RWPE2 (cell line): ENCODE data around the gene ELL3.
A peak's percentile ranks its signal among the peaks of the same experiment; 100 is the strongest.
"Not testable (repeated sequence)": the region's sequence is repeated elsewhere in the genome, so short reads cannot be mapped to it uniquely, and the experiment has no call there.

Experiments
- ATAC-seq: fragments of 200-7000 bp; cut with Tn5 transposase; 3 replicates; pipeline ENCODE4 v1.9.1; 2021; ENCODE audit warnings: low read depth
- DNase-seq: peaks from one replicate; pipeline ENCODE4 v3.0.0-alpha.2; 2020; ENCODE audit warnings: low spot score
- H3K27ac ChIP-seq: fragments of 450-650 bp; 2 replicates; pipeline ENCODE4 v1.5.1; 2017; ENCODE audit warnings: mild to moderate bottlenecking; ENCODE audit not compliant: poor library complexity, severe bottlenecking
- H3K27me3 ChIP-seq: fragments of 250-450 bp; sonication (Bioruptor Pico); 2 replicates; pipeline ENCODE4 v1.5.1; 2021; ENCODE audit warnings: mild to moderate bottlenecking, moderate library complexity; ENCODE audit not compliant: insufficient read depth, poor library complexity, severe bottlenecking
- H3K36me3 ChIP-seq: fragments of 250-450 bp; sonication (Bioruptor Pico); 2 replicates; pipeline ENCODE4 v1.5.1; 2020; ENCODE audit warnings: low read depth, mild to moderate bottlenecking, moderate library complexity
- H3K4me1 ChIP-seq: fragments of 250-450 bp; sonication (Bioruptor Pico); 2 replicates; pipeline ENCODE4 v1.5.1; 2021; ENCODE audit warnings: mild to moderate bottlenecking, moderate library complexity; ENCODE audit not compliant: insufficient read depth, poor library complexity, severe bottlenecking
- H3K4me3 ChIP-seq: fragments of 250-450 bp; sonication (Bioruptor Pico); 2 replicates; pipeline ENCODE4 v1.5.1; 2021; ENCODE audit warnings: mild to moderate bottlenecking, moderate library complexity; ENCODE audit not compliant: severe bottlenecking
- H3K9me3 ChIP-seq: fragments of 250-450 bp; sonication (Bioruptor Pico); 2 replicates; pipeline ENCODE4 v1.5.1; 2021; ENCODE audit warnings: mild to moderate bottlenecking, moderate library complexity; ENCODE audit not compliant: severe bottlenecking
- TF ChIP-seq, protein P1 (sequence below): fragments of 450-650 bp; IDR thresholded peaks from one replicate; pipeline ENCODE4 v1.5.1; 2017; ENCODE audit warnings: mild to moderate bottlenecking, moderate library complexity; ENCODE audit not compliant: poor library complexity, severe bottlenecking

ELL3 gene

GRCh38 chr15:43762824-43763223 is 13.9 kb downstream of the ELL3 start:
- TF ChIP-seq, protein P1, sequence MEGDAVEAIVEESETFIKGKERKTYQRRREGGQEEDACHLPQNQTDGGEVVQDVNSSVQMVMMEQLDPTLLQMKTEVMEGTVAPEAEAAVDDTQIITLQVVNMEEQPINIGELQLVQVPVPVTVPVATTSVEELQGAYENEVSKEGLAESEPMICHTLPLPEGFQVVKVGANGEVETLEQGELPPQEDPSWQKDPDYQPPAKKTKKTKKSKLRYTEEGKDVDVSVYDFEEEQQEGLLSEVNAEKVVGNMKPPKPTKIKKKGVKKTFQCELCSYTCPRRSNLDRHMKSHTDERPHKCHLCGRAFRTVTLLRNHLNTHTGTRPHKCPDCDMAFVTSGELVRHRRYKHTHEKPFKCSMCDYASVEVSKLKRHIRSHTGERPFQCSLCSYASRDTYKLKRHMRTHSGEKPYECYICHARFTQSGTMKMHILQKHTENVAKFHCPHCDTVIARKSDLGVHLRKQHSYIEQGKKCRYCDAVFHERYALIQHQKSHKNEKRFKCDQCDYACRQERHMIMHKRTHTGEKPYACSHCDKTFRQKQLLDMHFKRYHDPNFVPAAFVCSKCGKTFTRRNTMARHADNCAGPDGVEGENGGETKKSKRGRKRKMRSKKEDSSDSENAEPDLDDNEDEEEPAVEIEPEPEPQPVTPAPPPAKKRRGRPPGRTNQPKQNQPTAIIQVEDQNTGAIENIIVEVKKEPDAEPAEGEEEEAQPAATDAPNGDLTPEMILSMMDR = no peak
- H3K36me3 ChIP-seq = peaks cover 100% of the 10 kb centered on the region

DNA sequence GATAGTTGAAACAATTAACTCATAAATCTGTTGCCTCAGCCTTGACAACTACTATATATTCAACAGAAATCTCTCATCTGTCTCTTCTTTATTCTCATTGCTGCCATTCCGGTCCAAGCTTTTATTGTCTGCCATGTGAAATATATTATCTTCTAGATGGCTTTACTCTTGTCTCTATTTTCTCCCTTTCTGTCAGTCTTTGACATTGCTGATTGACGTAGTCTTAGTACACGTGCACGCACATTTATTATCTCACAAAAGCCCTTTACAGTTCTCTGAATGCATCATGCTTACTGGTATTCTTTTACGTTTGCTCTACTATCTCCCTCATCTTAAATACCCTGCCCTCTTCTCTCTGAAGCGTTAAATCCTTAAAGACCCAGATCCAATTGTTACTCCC is 24.9 kb downstream of the ELL3 start:
- Histone ChIP-seq H3K36me3 (peaks cover 100% of the 10 kb centered on the region), H3K4me3 (no peak overlapping the region), H3K4me1 (peaks cover 29% of the 10 kb centered on the region), H3K27me3 (no peaks in the 10 kb centered on the region), H3K27ac (no peak overlapping the region), H3K9me3 (no peaks in the 10 kb centered on the region)
- ATAC-seq = no peak
- TF ChIP-seq, protein P1 = no peak
- DNase-seq = no peak

More at GRCh38 chr15:43762824-43763223, 13.9 kb downstream of the ELL3 start:
- no peak overlapping the region for H3K4me3 ChIP-seq
- no peaks in the 10 kb centered on the region for H3K9me3 ChIP-seq
- no peak for ATAC-seq
- H3K27me3 ChIP-seq = no peaks in the 10 kb centered on the region
- no peak for DNase-seq
- no peak overlapping the region for H3K27ac ChIP-seq
- no peaks in the 10 kb centered on the region for H3K4me1 ChIP-seq

DNA sequence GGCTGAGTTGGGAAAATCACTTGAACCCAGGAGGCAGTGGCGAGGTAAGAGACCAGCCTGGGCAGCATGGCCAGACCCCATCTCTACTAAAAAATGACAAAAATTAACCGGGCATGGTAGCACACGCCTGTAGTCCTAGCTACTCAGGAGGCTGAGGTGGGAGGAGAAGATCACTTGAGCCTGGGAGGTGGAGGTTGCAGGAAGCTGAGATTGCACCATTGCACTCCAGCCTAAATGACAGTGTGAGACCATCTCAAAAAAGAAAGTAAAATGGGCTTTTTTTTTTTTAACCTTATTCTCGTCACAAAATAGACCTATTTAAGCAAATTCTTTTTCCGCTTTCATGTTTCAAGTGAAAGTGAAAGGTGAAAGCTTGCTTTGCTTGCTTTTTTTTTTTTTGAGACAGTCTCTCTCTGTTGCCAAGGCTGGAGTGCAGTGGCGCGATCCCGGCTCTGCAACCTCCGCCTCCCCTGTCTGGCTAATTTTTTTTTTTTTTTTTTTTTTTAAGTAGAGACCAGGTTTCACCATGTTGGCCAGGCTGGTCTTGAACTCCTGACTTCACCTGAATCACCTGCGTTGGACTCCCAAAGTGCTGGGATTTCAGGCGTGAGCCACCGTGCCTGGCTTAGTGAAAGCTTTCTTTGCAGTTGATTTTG is 26.9 kb downstream of the ELL3 start:
- Histone ChIP-seq H3K27me3 (no peaks in the 10 kb centered on the region), H3K27ac (no peak overlapping the region), H3K4me3 (no peak overlapping the region), H3K36me3 (peaks cover 80% of the 10 kb centered on the region), H3K9me3 (no peaks in the 10 kb centered on the region), H3K4me1 (peaks cover 29% of the 10 kb centered on the region)
- no peak for ATAC-seq
- no peak for DNase-seq
- TF ChIP-seq, protein P1 = no peak

DNA sequence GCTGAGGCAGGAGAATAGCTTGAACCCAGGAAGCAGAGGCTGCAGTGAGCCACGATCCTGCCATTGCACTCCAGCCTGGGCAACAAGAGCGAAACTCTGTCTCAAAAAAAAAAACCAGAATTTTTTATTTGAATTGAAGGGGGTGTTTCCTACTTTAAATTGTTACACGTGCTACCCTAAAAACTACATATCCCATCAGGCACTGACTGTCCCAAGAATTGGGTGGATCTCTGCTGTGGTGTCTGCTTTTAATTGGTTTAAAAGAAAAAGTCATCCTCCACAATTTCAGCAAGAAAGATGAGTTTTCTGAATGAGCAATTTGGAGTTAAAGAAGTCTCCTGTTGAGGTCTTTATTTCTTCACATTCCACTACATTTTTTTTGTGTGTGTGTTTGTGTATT is 28.4 kb downstream of the ELL3 start:
- Histone ChIP-seq H3K4me3 (peak overlapping the region; percentile 62), H3K9me3 (no peaks in the 10 kb centered on the region), H3K36me3 (peaks cover 65% of the 10 kb centered on the region), H3K4me1 (peaks cover 29% of the 10 kb centered on the region), H3K27ac (no peak overlapping the region), H3K27me3 (no peaks in the 10 kb centered on the region)
- no peak for ATAC-seq
- no peak for DNase-seq
- TF ChIP-seq, protein P1 = no peak

DNA sequence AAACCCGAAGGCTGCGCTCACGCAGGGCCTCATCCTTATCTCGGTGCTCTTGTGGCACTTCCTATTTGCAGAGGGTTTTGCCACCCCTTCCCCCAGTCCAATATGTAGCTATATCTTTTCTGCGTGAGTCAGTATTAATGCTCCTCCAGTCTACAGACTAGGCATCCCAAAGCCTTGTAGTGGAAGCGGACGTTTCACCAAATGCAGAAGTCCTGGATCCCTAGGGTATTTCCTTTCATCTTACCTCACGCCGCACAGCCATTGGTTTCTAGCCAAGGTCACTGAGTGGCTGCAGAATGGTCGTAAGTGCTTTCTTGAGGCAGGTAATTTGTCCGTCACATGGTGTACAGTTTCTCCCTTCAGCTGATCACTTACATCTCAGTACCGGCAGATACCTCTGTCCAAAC is 29.9 kb downstream of the ELL3 start:
- H3K36me3 ChIP-seq = peaks cover 51% of the 10 kb centered on the region
- peak overlapping the region; percentile 62 for H3K4me3 ChIP-seq
- H3K27me3 ChIP-seq, DNase-seq, H3K9me3 ChIP-seq: not testable (repeated sequence)
- H3K4me1 ChIP-seq = peaks cover 24% of the 10 kb centered on the region
- ATAC-seq = peak; percentile 20
- H3K27ac ChIP-seq = peak overlapping the region; percentile 70

- H3K9me3 ChIP-seq, H3K27me3 ChIP-seq: not testable (repeated sequence)
- Histone ChIP-seq H3K36me3 (peaks cover 45% of the 10 kb centered on the region), H3K27ac (peak within 1 kb of the TSS; percentile 70), H3K4me1 (peaks cover 22% of the 10 kb centered on the region), H3K4me3 (peak within 1 kb of the TSS; percentile 62)
- DNase-seq = peak; percentile 97
- ATAC-seq = peak; percentile 93
Observed at GRCh38 chr15:43746245-43746902, 30.4 kb downstream of the ELL3 start, which contains the start of gene PDIA3. PDIA3 (plus strand) TSS chr15:43746438; CDS start chr15:43746540, 102 bp downstream.
